PC-9 (cell line): Measurements from ENCODE around the gene RHOD. TPM values are rescaled to one million over a fixed set of nuclear protein-coding genes. Genes with fewer than 3 reads are reported as not detected.

Experiments used
- BruUV-seq: library from RNA; stranded (reverse); fragments of 400-500 nt; replicated peaks from 2 replicates; lab custom pipeline; 2021; lab: Mats Ljungman, UMichigan
- CTCF ChIA-PET: fragments of 300-600 bp; sonication (Branson Sonifier 250); formaldehyde crosslinking; loops from one replicate; lab custom pipeline; 2022; ENCODE audit warnings: antibody characterized with exemption; lab: Charles Lee
- POLR2A ChIA-PET: fragments of 300-600 bp; sonication (Branson Sonifier 250); formaldehyde crosslinking; loops from one replicate; lab custom pipeline; 2022; ENCODE audit warnings: antibody characterized with exemption; ENCODE audit not compliant: unreplicated experiment; lab: Charles Lee
- DNase-seq, 2 experiments: peaks; one replicate each; pipeline versions ENCODE4 v3.0.0 to v3.0.0-alpha.2; 2015 to 2022; ENCODE audit warnings: mixed read lengths in 1 of 2
- H2AFZ ChIP-seq: fragments of 200-600 bp; sonication (generic); 2 replicates; pipeline ENCODE4 v1.8.1; 2017; ENCODE audit warnings: antibody characterized with exemption
- H3F3A ChIP-seq: fragments of 200-600 bp; sonication (generic); 2 replicates; pipeline ENCODE4 v1.8.1; 2017; ENCODE audit warnings: antibody characterized with exemption, mild to moderate bottlenecking, low read depth; ENCODE audit not compliant: insufficient read depth
- H3K27ac ChIP-seq: fragments of 200-600 bp; sonication (generic); 2 replicates; pipeline ENCODE4 v1.6.1; 2016; ENCODE audit warnings: mixed run types
- H3K27me3 ChIP-seq: fragments of 200-600 bp; sonication (generic); 2 replicates; pipeline ENCODE4 v1.6.1; 2016; ENCODE audit warnings: low read depth, mixed run types; ENCODE audit not compliant: insufficient read depth
- H3K36me3 ChIP-seq: fragments of 200-600 bp; sonication (generic); 2 replicates; pipeline ENCODE4 v1.6.1; 2016; ENCODE audit warnings: low read depth, mixed run types
- H3K4me1 ChIP-seq: fragments of 200-600 bp; sonication (generic); replicated peaks from 2 replicates; pipeline ENCODE4 v1.6.1; 2016; ENCODE audit warnings: mixed run types; ENCODE audit not compliant: insufficient read depth
- H3K4me2 ChIP-seq: fragments of 200-600 bp; sonication (generic); 2 replicates; pipeline ENCODE4 v1.6.1; 2017; ENCODE audit warnings: mixed run types
- H3K4me3 ChIP-seq: fragments of 200-600 bp; sonication (generic); 2 replicates; pipeline ENCODE4 v1.6.1; 2016; ENCODE audit warnings: mixed run types
- H3K79me2 ChIP-seq: fragments of 200-600 bp; sonication (generic); 2 replicates; pipeline ENCODE4 v1.6.1; 2017; ENCODE audit warnings: low read depth, mixed run types
- H3K9me2 ChIP-seq: fragments of 200-600 bp; sonication (generic); 2 replicates; pipeline ENCODE4 v1.8.1; 2017; ENCODE audit warnings: mild to moderate bottlenecking; ENCODE audit not compliant: insufficient read depth
- H3K9me3 ChIP-seq: fragments of 200-600 bp; sonication (generic); 2 replicates; pipeline ENCODE4 v1.8.1; 2016; ENCODE audit warnings: low read depth; ENCODE audit not compliant: insufficient read depth
- H4K20me1 ChIP-seq: fragments of 200-600 bp; sonication (generic); 2 replicates; pipeline ENCODE4 v1.8.1; 2017; ENCODE audit not compliant: insufficient read depth
- EZH2 ChIP-seq: fragments of 200-600 bp; sonication (generic); IDR thresholded peaks from 2 replicates; pipeline ENCODE4 v1.8.0; 2017; ENCODE audit warnings: antibody characterized with exemption, low read depth
- intact Hi-C: fragments of 100-400 bp; cut with micrococcal nuclease; formaldehyde crosslinking; loops from one replicate; pipeline ENCODE4 v1.10.0; 2022; ENCODE audit not compliant: unreplicated experiment
- total RNA-seq: library from RNA; stranded (reverse); gene quantifications from 2 replicates; pipeline ENCODE4 v1.2.3, GENCODE V29; 2021
- TF ChIP-seq, protein P1 (sequence below): fragments of 200-600 bp; sonication (generic); conservative IDR thresholded peaks from 2 replicates; pipeline ENCODE4 v1.6.1; 2017; ENCODE audit warnings: mixed run types, antibody characterized with exemption, mild to moderate bottlenecking, moderate library complexity

RHOD gene
- total RNA-seq, 1 experiment from 2014 or later, result 127 TPM

GRCh38 chr11:67022341-67022933 lies 34.2 kb upstream of the RHOD start:
- ChIA-PET CTCF (interaction anchor here (0.6 to 1.4 kb wide), 14 partner anchors 9 to 663 kb away, joined by 3 to 16 read pairs (median 4); no protein-coding TSS in a partner anchor), POLR2A (interaction anchor here (0.5 to 0.7 kb wide), 6 partner anchors 33 to 281 kb away, joined by 3 to 7 read pairs (median 5); partner anchors contain the start of gene SSH3)
- H3F3A ChIP-seq, result peaks cover 30% of the 10 kb centered on the region
- peak overlapping the region; percentile 80 for H3K4me3 ChIP-seq
- H3K79me2 ChIP-seq, result peaks cover 5% of the 10 kb centered on the region; the same call in 1 of the 2 replicates
- peak; percentile 86 to 95 for DNase-seq
- H2AFZ ChIP-seq, result peak overlapping the region; percentile 95
- no TSS peak for BruUV-seq
- H3K4me1 ChIP-seq, result peaks cover 44% of the 10 kb centered on the region
- no peaks in the 10 kb centered on the region for H3K36me3 ChIP-seq
- H3K27ac ChIP-seq, result peak overlapping the region; percentile 50
- H3K9me3 ChIP-seq, result no peaks in the 10 kb centered on the region
- H4K20me1 ChIP-seq, result no peaks in the 10 kb centered on the region
- intact Hi-C loops, result loop anchor here (1.0 to 2.0 kb wide), 2 partner anchors 33 to 176 kb away; no protein-coding TSS in a partner anchor
- H3K27me3 ChIP-seq, result no peaks in the 10 kb centered on the region
- H3K4me2 ChIP-seq, result peak overlapping the region; percentile 78
- H3K9me2 ChIP-seq, result no peaks in the 10 kb centered on the region
- no peak for TF ChIP-seq EZH2
- TF ChIP-seq, protein P1, sequence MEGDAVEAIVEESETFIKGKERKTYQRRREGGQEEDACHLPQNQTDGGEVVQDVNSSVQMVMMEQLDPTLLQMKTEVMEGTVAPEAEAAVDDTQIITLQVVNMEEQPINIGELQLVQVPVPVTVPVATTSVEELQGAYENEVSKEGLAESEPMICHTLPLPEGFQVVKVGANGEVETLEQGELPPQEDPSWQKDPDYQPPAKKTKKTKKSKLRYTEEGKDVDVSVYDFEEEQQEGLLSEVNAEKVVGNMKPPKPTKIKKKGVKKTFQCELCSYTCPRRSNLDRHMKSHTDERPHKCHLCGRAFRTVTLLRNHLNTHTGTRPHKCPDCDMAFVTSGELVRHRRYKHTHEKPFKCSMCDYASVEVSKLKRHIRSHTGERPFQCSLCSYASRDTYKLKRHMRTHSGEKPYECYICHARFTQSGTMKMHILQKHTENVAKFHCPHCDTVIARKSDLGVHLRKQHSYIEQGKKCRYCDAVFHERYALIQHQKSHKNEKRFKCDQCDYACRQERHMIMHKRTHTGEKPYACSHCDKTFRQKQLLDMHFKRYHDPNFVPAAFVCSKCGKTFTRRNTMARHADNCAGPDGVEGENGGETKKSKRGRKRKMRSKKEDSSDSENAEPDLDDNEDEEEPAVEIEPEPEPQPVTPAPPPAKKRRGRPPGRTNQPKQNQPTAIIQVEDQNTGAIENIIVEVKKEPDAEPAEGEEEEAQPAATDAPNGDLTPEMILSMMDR, result no peak

GRCh38 chr11:67022961-67023956 lies 33.4 kb upstream of the RHOD start, which contains the start of gene SYT12:
TSS of gene SYT12 (plus strand) at chr11:67023134. CDS start at chr11:67030145, 7,011 bp downstream.
- Histone ChIP-seq H3K79me2 (peaks cover 5% of the 10 kb centered on the region; the same call in 1 of the 2 replicates), H3K9me2 (no peaks in the 10 kb centered on the region), H3K36me3 (no peaks in the 10 kb centered on the region), H3K27ac (peak within 1 kb of the TSS; percentile 50), H2AFZ (peak within 1 kb of the TSS; percentile 95), H3K4me1 (peaks cover 50% of the 10 kb centered on the region), H4K20me1 (no peaks in the 10 kb centered on the region), H3K27me3 (no peaks in the 10 kb centered on the region), H3K9me3 (no peaks in the 10 kb centered on the region), H3F3A (peaks cover 30% of the 10 kb centered on the region), H3K4me2 (peak within 1 kb of the TSS; percentile 83), H3K4me3 (peak within 1 kb of the TSS; percentile 80)
- TF ChIP-seq, protein P1, result no peak
- BruUV-seq, result no TSS peak
- DNase-seq, result peak in 1 of 2 experiments; percentile 52
- intact Hi-C loops, result loop anchor here (1.0 to 2.0 kb wide), 2 partner anchors 32 to 176 kb away; no protein-coding TSS in a partner anchor
- POLR2A ChIA-PET, result interaction anchor here (0.5 to 0.7 kb wide), 7 partner anchors 31 to 220 kb away, joined by 3 to 20 read pairs (median 6); no protein-coding TSS in a partner anchor
- CTCF ChIA-PET, result interaction anchor here (0.6 to 1.4 kb wide), 3 partner anchors 30 to 662 kb away, joined by 3 to 6 read pairs (median 3); no protein-coding TSS in a partner anchor

DNA sequence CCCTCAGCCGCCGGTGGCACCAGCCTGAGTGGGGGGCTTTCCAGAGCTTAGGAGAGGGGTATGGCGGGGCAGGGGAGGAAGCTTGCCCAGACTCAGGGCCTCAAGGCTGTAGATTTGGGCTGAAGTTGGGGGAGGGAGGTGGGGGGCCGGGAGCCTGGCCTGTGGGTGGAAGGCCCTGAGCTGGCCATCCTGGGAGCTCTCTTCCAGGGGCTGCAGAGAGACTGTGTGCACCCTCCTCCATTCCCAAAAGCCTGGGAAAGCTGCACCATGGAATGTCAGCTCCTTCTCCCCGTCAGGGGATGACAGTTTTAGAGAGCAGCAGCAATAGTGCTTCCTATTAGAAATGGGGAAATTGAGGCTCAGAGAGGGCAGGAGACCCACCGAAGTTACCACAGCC lies 32.7 kb upstream of the RHOD start:
- intact Hi-C loops, result loop anchor here (2.0 kb wide), 1 partner anchor 177 kb away; no protein-coding TSS in a partner anchor
- Histone ChIP-seq H3K27me3 (no peaks in the 10 kb centered on the region), H2AFZ (no peak overlapping the region), H3K4me2 (peak overlapping the region; percentile 83), H3K4me3 (peak overlapping the region; percentile 80), H3K27ac (no peak overlapping the region), H3K36me3 (no peaks in the 10 kb centered on the region), H4K20me1 (no peaks in the 10 kb centered on the region), H3K9me3 (no peaks in the 10 kb centered on the region), H3K9me2 (no peaks in the 10 kb centered on the region), H3K79me2 (peaks cover 5% of the 10 kb centered on the region; the same call in 1 of the 2 replicates), H3K4me1 (peaks cover 50% of the 10 kb centered on the region), H3F3A (peaks cover 30% of the 10 kb centered on the region)
- BruUV-seq, result no TSS peak
- POLR2A ChIA-PET, result interaction anchor here (0.6 kb wide), 3 partner anchors 31 to 139 kb away, joined by 3 to 20 read pairs (median 3); no protein-coding TSS in a partner anchor
- DNase-seq, result no peak
- CTCF ChIA-PET, result no interaction called here
- TF ChIP-seq, protein P1, result no peak
- no peak for TF ChIP-seq EZH2
